Upper lobe of left lung (tissue), 4 donors: ENCODE results near the gene EFNB1.

Experiments
- EP300 ChIP-seq, 4 donors: sonication (generic); formaldehyde crosslinking; IDR thresholded peaks; one replicate each; pipeline ENCODE4 v1.5.1; 2017; ENCODE audit warnings: antibody characterized with exemption in 4 of 4, control low read depth in 2 of 4
- POLR2A ChIP-seq, 4 donors: fragments of 450-650 bp; IDR thresholded peaks; one replicate each; pipeline ENCODE4 v1.5.1; 2016 to 2017; ENCODE audit warnings: antibody characterized with exemption in 4 of 4, mild to moderate bottlenecking in 2 of 4
- POLR2AphosphoS5 ChIP-seq, 2 donors: sonication (generic); formaldehyde crosslinking; IDR thresholded peaks; one replicate each; pipeline ENCODE4 v1.5.1; 2017; ENCODE audit warnings: antibody characterized with exemption in 2 of 2
- TF ChIP-seq, protein P1 (sequence below), 6 experiments: fragments of 450-650 bp in 4 of 6; fragments of 200-600 bp in 2 of 6; sonication (generic) in 2 of 6; IDR thresholded peaks; one replicate each; pipeline ENCODE4 v1.5.1; 2016 to 2019; ENCODE audit warnings: antibody characterized with exemption in 6 of 6

DNA sequence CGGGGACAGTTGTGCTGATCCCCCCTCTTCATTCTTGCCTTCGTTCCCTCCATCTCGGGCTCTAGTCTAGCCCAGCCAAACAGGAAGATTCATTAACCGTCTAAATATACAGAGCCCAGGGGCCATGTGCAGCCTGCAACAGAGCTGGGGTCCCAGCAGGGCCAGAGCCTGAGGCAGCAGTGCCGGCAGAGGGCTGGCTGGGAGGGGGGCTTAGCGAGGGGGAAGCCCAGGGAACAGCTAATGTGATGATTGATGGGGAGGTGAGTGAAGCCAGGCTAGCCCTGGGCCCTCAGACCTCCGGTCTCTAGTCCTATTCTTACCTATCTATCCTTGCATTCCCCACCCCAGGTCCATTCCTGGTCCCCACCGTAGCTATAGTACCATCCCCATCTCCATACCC, 22.3 kb downstream of the EFNB1 start:
- TF ChIP-seq, protein P1, sequence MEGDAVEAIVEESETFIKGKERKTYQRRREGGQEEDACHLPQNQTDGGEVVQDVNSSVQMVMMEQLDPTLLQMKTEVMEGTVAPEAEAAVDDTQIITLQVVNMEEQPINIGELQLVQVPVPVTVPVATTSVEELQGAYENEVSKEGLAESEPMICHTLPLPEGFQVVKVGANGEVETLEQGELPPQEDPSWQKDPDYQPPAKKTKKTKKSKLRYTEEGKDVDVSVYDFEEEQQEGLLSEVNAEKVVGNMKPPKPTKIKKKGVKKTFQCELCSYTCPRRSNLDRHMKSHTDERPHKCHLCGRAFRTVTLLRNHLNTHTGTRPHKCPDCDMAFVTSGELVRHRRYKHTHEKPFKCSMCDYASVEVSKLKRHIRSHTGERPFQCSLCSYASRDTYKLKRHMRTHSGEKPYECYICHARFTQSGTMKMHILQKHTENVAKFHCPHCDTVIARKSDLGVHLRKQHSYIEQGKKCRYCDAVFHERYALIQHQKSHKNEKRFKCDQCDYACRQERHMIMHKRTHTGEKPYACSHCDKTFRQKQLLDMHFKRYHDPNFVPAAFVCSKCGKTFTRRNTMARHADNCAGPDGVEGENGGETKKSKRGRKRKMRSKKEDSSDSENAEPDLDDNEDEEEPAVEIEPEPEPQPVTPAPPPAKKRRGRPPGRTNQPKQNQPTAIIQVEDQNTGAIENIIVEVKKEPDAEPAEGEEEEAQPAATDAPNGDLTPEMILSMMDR (IDR thresholded peaks at IDR 0.05): no peak
- TF ChIP-seq EP300 (IDR thresholded peaks at IDR 0.05) (no peak), POLR2A (IDR thresholded peaks at IDR 0.05) (no peak), POLR2AphosphoS5 (IDR thresholded peaks at IDR 0.05) (no peak)
